Muscle of back (tissue), 11 donors: Measurements from ENCODE around the gene GABBR2. TPM values are rescaled to one million over a fixed set of nuclear protein-coding genes. Genes with fewer than 3 reads are reported as not detected.

ENCODE experiments used
- DNase-seq, 3 donors: peaks; one replicate each; pipeline versions ENCODE4 v3.0.0 to v3.0.0-alpha.2; 2013
- polyA plus RNA-seq, 10 donors: library from polyadenylated mRNA; unstranded; fragments of 120-200 nt; gene quantifications; one replicate each; pipeline ENCODE4 v1.2.1, GENCODE V29; 2013; ENCODE audit not compliant: insufficient read length in 10 of 10

The GABBR2 gene
- polyA plus RNA-seq, 10 donors, result 0.38 to 1.7 (median 0.95) TPM

DNA sequence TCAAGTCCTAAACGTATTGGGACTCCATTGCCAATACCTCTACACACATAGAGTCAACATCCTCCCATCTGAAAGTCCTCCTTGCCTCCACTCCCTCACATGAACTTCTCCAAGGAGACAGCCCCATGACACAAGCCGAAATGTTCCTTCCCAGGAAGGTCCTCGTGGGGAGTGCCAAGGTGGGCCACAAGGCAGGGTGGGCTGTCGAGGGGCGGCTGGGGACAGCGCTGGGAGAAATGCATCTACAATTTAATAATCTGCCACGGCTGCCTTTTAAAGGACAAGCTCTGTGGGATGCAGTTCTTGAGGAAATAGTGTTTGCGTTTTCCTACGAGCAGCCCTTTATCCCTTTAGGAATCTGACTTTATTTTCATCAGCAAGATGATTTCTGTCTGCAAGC, 138.7 kb downstream of the GABBR2 start:
- DNase-seq, result no peak

DNA sequence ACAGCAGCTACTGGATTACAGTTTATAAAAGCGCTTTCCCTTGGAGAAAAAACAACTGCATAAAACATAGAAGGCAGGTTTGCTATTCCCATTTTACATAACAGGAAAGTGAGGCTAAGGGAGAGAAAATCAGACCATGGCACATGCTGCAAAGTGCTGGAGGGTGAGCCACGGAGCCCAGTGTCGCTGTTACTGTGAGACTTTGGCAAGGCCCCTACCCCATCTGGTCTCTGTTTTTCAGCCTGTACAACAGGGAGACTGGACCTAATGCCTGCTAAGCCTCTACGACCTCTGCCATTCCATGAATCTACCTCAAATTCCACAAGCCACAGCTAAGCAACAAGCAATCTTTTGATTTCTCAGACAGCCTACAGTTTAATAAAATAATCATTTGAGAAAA, 139.2 kb downstream of the GABBR2 start:
- DNase-seq, result no peak

DNA sequence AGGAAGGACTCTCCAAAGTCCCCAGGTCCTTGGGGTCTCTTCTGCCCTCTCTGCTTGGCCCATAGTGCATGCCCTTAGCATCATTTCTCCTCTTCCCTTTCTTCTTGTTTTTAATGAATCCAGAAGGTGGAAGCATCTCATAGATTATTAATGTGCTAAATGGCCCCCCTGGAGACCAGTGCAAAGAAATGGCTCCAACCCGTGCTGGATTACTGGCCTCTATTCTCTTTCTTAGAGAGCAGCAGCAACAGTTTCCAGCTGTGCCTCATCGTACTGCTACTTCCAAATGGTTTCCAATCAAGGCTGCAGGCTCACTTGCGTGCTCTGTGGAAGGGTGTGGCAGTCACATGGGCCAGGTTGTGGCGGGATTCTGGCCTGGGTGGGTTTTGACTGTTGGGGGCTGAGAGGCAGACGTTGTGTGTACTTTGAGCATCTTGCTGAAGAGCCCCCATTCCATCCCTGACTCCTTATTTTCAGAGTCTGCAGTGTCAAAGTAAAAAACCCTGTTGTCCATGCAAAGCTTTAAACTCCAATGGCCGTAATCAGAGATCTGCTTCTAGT, 139.7 kb downstream of the GABBR2 start:
- DNase-seq, result no peak

DNA sequence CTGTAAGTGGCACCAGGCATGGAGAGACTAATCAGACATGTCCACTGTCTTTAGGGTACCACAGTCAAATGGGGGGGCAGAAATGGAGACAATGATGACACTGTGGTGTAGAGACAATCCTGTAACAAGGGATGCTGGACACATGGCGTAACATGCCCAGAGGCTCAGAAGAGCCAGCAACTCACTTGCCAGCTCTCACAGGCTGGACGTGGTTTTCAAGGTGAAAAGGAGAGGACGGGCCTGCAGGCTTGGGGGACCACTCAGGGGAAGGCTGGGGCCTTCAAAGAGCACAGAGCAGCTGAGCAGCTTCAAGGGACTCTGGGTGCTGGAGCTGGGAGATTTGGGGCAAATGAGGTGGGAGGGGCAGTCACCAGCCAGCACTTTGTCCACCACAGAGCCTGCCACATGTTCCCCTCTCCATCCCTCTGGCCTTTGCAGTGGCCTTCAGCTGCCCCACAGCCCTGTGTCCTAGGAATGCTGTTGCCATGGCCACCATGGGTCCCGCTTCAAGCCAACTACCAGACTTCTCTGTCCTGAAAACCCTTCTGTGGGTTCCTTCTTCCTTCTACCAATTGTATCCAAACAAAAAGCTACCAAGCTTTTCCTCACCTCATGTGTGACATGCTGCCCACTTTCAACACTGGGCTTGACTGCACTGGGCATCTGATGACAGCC, 140.4 kb downstream of the GABBR2 start:
- DNase-seq, result no peak

DNA sequence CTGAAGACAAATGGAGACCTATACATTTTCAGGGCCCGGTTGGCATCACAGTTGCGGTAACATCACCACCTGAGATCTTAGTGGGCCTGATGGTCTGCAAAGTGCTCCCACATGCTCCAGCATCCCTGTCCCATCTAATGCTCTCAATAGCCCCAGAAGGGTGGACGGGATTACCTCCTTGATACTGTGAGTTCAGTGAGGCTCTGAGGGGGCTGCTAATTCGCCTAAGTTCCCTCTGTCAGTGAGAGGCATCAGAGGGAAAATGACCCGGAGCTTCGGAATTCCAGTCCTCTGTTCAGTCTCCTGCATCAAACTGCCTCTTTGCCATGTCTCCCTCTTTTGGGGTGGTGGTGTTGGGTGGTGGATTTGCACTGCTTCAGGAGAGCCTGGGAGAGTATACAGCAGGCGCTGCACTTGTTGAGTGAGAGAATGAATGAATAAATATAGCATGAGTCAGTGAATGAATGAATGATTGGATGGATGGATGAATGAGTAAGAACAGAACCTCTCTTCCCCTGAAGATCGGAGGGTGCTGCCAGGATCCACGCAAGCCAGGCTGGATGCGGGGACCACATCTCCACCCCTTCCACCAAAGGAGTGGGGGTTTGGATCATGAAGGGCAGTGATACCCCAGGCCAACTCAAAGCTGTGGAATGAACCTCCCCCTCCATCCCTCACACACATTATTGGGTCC, 141.0 kb downstream of the GABBR2 start:
- DNase-seq, result no peak

DNA sequence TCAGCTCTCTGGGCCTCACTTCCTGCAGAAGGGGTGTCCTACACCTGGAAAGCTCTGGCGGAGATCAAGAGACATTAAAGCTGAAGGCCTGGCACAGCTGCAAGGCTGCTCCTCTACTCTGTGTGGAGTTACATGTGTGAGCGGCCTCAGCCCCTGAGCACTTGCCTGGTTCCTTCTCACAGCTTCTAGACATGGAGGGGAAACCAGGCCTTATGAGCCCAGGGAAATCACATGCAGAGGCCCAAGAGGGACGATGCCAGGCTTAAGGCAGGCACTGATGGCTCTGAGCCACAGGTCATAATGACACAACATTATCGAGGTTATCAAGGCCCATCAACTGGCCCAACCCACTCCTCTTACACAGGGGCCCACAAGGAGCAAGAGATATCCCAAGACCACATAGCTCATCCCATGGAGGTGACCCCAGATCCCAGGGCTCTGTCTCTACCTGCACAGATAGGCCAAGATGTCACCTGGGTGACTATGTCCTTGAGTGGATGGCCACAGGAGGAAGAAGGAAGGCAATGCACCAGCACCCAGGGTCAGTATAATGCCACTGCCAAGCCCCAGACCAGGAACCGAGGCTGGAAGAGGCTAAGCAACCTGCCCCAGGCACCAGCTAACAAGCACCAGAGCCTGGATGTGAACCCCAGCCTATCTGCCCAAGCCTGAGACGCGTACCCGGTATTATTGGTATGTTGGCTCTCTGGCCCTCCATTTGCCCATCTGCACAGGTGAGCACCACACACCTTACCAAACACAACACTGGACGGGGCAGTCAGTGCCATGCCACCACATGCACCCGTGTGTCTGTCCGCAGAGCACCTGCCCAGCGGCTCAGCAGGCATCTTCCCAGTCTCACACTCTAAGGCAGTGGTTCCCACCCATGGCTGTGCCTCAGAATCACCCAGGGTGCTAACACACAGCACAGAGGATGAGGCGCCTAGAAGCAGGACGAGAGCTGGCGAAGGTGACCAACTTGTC, 143.3 kb downstream of the GABBR2 start:
- DNase-seq, result no peak

DNA sequence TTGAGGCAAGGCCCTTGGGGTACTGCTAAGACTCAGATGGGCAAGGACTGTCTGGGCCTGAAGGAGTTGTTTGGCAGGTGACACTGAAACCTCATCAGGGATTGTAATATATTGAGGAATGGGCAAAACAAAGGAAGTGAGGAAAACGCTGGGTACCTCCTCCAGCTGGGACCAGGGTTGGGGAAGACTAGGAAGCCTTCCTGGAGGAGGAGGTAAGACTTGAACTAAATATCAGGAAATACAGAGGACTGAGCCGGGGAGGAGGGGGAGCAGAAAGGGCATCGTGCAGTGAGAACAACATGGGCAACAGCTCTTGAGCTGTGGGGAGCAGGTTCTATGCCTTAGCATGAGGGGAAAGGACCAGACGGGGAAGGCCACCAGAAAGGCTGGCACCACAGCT, 144.0 kb downstream of the GABBR2 start:
- no peak for DNase-seq

DNA sequence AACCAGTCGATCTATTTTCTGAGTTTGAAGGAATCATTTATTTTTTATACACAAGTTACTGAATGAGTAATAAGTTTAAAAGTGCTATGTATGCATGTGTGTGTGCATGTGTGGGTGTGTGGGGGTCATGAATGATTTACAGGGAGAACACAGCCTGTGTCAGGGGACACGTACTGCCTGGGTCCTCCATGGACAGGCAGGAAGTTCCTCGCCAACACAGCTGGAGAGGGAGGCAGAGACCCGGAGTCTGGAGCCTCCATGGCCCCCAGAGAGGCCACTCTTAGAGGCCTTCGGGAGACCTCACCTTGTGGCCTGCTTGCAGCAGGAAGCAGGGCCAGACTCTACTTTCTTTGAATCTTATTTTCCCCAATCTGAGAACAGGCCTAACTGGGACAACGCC, 144.7 kb downstream of the GABBR2 start:
- DNase-seq, result no peak

DNA sequence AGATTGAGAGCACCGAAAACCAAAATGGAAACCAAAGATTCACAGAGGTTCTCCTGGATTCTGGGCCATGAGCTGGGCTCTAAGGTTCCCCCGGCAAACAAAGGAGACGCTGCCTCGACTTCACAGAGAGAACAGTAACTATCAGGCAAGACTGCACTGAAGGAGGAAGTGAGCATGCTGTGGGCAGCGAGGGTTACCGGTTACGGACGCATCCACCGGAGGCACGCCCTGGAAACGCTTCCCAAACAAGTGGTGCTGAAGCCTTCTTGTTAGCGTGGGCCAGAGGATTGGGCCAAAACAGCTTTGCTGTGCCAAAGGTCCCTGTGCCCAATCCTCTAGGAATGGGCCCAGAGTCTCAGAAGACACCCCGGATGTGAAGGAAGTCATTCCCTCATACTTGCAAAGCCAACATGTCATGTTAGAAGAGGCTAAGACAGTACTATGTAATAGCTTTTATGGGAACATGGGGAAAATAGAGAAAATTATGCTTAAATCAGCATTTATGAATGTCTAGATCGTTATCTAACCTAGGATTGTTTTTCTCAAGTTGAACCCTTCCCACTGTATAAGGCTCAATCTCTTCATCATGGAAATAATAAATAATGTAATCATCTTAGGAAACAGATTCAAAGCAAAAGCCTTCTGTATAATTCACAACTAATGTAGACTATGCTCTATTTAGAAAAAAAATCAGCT, 145.4 kb downstream of the GABBR2 start:
- DNase-seq, result no peak

DNA sequence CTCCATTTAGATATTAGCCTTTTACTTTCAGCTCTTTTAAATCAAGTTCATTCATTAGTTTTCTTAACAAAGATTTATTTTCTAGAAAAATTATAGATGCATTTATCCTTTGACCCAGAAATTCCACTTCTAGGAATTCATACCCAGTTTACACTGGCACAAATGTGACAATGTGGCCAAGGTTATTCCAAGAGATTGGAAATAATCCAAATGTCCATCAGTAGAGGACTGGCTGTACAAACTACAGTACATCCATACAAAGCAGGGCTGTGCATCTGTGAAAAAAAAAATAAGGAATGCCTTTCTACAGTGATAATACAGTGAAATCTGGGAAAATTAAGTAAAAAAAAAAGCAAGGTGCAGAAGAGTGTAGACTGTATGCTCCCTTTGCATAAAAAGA, 149.2 kb downstream of the GABBR2 start:
- DNase-seq, result no peak

DNA sequence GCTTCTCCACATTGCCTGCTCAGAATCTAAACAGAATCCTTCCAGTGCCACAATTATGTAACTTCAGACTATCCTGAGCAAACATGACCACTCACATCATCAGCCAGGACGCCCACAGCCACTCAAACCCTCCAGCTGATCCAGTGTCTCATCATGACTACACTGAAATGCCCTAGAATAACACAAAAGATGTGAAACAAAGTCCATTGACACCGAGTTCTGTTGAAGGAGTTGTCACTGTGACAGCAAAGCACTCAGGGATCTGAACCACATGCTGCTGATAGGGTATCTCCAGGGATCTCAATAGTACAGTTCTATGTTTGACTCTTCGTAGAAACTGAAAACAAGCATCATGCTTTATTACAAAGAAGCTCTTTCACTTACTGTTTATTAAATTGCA, 150.2 kb downstream of the GABBR2 start:
- DNase-seq, result no peak

DNA sequence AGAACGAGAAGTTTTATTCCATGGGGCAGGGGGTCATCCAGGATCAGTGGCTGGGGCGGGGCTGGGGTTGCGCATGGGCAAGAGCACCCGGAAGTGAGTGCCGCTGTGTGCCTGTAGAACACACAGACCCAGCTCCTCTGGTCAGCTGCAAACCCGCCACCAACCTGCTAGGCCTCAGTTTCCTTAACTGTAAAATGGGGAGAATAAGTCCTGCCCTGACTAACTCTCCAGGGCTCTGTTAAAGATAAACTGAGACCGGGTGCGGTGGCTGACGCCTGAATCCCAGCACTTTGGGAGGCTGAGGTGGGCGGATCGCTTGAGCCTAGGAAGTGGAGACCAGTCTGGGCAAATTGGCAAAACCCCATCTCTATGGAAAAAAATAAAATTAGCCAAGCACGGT, 152.2 kb downstream of the GABBR2 start:
- DNase-seq, result no peak

DNA sequence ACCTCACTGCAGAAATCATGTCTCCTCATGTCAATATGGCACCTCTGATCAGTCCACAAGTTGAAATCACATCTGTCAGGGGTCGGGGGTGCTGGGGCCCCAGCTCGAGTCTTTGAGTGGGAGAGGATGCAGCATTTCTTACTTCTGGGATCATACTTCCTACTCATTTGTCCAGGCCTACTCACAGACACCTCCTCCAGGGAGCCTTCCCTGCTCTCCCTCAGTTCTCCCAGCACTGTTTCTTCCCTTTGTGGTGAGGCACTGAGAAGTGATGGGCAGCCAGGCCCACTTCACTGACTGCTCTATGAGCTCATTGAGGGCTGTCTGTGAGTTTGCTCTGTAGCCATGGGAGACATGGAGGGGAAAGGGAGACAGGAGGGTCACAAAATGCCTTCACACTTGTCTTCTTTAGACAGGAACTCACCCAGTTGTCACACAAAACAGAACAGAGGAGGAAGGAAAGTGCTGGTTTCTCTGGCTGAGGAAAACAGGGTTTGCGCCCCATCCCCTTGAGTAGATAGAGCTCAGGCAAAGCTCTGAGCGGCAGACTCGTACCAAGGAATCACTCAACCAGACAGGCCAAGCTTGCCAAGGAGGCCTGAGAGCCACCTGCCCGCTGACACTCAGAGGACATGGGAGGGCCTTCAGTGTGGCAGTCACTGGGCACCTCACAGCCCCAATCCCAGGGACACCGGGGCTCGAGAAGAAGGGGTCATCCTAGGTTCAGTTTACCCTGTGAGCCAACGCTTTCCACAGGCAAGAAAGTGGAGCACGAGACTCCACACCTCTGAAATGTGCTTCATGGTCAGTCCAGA, 152.9 kb downstream of the GABBR2 start:
- DNase-seq, result no peak

DNA sequence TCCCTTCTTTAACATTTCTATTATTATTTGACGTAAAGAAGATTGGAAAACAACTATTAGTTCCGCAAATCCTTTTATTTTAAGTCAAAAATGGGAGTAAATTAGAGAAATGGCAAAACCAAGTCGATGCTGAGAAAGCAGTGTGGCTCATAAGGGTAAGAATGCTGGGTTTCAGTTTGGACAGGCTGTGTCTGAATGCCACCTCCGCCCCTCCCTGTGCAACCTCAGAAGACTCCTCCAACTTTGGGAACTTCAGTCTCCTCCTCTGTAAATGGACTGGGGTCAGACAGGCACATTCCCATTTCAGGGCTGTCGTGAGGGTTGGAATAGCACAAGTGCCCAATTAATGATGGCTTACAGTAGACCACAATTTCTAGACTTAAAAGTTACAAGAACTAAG, 154.0 kb downstream of the GABBR2 start:
- no peak for DNase-seq

DNA sequence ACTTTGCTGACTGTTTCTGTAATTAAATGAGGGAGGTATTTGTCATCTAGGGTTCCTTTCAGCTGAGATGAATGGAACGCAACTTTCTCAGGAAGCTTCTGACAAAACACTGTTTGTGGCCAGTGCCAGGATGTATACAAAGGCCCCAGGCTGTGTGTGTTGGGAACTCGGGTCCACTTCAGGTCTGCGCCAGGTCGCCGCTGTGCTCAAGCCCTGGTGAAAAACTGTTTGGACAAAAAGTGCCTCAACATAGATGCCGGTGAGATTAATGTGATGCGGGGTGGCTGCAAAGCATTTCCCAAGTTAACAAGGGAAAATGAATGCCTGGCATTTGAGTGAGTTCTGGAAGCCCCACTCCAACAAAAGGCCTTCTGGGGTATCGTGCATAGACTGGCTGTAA, 156.4 kb downstream of the GABBR2 start:
- DNase-seq, result no peak

DNA sequence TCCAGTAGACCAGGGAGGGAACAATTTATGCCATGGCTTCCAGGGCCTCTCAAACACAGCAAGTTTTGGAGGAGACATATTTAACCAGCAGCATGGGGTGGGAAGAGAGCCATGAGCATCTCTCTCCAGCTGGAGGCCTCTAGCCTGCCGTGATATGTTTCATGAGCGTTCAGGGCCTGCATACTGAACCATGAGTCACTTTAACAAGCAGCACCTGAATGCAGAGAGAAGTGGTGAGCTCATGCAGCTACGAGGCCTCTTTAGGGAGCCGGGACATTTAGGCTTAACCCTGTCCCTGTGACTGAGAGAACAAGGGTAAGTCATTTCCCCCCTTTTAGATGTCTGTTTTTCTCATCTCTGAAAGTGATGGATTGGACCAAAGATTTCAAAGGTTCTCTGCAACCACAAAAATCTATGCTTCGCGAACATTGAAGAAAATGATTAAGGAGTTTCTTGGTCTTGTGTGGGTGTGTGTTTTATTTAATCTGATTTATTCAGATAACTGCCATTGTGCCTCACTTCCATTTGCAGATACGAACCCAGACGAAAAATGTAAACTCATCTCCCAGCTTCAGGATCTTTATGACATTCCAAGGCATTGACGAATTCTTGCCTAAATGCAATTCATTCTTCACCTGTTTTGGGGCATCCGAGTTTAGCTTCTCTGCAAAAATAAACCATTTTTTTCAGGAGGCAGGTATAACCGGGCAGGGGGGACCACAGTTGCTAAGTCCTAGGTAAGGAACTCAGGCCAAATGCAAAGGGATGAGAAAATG, 157.0 kb downstream of the GABBR2 start:
- peak in 1 of 3 donors; percentile 24 for DNase-seq

DNA sequence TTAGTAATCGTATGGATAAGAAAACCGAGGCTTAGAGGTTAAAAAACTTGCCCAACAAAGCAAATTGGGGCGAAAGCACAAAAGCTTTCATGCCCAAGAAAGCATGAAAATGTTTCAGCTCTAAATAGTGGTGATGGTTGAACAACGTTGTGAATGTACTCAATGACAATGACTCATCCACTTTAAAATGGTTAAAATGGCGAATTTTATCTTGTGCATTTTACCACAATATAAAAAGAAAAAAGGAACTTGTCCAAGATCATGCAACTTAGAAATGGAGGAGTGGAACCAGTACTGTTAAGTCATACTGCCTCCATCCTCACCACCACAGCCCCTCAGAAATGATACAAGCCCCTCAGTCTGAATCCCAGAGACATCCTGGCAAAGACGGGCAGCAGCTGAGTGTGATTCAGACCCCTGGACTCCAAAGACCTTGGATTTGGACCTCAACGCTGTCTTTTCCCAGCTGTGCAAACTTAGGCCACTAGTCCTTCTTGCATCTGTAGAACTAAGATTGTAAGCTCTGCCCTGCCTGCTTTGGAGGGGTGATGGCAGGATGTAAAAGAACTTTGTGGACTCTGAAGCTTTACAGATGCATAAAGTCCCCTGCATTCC, 158.4 kb downstream of the GABBR2 start:
- DNase-seq, result no peak

DNA sequence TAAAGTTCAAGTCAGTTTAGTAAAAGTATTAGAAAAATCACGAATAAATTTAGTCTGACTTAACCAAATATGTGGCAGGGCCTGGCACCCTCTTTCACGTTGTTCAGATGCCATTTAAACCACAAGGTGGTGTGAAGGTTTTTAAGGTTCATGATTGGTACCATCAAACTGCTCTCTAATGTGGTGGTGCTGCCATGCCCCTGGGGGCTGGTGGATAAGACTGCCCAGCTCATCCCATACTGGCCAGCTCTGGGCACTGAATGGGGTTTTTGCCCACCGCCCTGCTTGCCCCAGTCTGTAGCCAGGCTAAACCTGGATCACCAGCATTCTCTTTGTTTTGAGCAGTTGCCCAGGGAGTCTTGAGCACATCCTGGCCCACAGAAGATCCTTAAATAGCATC, 159.3 kb downstream of the GABBR2 start:
- DNase-seq, result no peak

DNA sequence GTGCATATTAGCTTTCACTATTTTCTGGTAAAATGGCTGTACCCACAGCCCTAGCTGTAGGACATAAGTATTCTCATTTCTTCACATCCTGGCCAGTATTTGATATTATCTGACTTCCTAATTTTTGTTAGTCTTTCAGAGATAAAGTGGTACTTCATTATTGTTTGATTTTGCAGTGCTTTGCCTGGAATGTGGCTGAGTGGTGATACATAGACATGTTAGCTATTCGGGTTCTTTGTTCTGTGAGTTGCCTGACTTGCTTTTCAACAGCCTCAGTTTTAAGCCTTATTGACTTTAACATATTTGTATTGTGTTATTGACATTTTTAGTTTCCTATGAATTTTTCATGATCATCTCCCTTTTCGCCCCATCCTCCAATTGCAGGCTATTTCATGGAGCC, 161.1 kb downstream of the GABBR2 start:
- DNase-seq, result no peak
